Esophagus muscularis mucosa (tissue), 3 donors: ENCODE results near the gene RPS23.

Experiments
- POLR2AphosphoS5 ChIP-seq, 2 donors: sonication (generic); formaldehyde crosslinking; IDR thresholded peaks; one replicate each; pipeline ENCODE4 v1.6.1; 2017; ENCODE audit warnings: antibody characterized with exemption in 2 of 2
- TF ChIP-seq, protein P1 (sequence below), 3 experiments: fragments of 200-600 bp in 2 of 3; fragments of 450-650 bp in 1 of 3; sonication (generic) in 2 of 3; IDR thresholded peaks; one replicate each; pipeline ENCODE4 v1.5.1; 2017 to 2019; ENCODE audit warnings: antibody characterized with exemption in 3 of 3, mild to moderate bottlenecking in 2 of 3, moderate library complexity in 1 of 3

DNA sequence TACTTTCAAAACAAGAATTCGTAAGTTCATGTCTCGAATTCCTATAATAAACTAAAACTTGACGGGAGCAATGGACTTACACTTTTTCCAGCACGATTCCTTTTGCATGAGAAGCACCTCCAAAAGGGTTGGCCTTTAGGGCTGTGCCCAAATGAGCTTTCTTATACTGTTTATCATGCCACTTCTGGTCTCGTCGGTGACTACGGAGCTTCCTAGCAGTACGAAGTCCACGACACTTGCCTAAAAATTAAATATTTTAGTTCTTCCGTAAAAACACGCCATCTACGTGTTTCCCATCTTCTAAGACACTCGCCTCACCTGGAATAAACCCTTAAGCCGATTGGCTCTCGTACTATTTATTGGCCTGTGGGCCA lies 554 bp downstream of the RPS23 start:
- TF ChIP-seq, protein P1, sequence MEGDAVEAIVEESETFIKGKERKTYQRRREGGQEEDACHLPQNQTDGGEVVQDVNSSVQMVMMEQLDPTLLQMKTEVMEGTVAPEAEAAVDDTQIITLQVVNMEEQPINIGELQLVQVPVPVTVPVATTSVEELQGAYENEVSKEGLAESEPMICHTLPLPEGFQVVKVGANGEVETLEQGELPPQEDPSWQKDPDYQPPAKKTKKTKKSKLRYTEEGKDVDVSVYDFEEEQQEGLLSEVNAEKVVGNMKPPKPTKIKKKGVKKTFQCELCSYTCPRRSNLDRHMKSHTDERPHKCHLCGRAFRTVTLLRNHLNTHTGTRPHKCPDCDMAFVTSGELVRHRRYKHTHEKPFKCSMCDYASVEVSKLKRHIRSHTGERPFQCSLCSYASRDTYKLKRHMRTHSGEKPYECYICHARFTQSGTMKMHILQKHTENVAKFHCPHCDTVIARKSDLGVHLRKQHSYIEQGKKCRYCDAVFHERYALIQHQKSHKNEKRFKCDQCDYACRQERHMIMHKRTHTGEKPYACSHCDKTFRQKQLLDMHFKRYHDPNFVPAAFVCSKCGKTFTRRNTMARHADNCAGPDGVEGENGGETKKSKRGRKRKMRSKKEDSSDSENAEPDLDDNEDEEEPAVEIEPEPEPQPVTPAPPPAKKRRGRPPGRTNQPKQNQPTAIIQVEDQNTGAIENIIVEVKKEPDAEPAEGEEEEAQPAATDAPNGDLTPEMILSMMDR (IDR thresholded peaks at IDR 0.05) = no peak
- TF ChIP-seq POLR2AphosphoS5 (IDR thresholded peaks at IDR 0.05) = no peak
